ENCODE measurements around the gene PBLD. TPM values are rescaled to one million over a fixed set of nuclear protein-coding genes. Genes with fewer than 3 reads are reported as not detected.
A peak's percentile ranks its signal among the peaks of the same experiment; 100 is the strongest.

The PBLD gene
- total and polyA plus RNA-seq, 7 donors, result 0.77 to 2.9 (median 1.9) TPM

DNA sequence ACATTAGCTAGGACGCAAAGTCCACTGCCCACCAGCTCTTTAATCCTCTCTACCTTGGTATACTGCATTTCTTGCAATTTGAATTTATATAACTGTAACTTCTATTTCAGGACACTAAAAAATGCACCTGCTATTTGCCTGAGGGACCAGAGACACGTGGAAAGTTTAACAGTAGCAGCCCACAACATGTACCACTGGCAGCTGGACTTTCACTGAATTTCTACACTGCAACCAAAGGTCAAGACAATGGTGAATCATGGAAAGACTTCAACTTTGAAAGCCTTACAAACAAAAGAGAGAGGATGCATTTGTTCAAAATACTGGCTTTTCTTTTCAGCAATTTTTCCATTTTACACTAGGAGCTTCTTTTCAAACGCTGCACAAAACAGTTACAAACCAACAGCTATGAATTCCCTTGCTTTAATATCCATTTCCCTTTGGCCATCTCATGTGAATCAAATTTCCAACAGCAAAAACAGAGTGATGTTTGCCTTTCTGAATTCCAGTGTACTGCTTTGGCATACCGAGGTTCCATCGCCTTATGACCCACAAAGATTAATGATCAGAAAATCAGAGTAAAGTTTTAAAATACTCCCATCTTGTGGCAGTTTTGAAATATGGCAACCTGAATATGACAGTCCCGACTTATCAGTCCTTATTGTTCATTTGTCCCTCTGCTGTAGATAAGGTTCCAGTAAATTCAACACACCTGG, 30.8 kb downstream of the PBLD start:
- no peak for DNase-seq
- WGBS, 3 donors, result 40 to 49% (median 46%) methylated on average over 6 of the region's 6 CpGs
- intact Hi-C loops (cut with DNase I), result loop anchor here in 1 of 2 donors (5.0 to 10.0 kb wide), 4 partner anchors 57 to 447 kb away; no protein-coding TSS in a partner anchor
- no peaks in the 10 kb centered on the region for H3K27me3 ChIP-seq (ENCODE audit: insufficient read depth in 3 of 3, low read length in 2 of 3)
- TF ChIP-seq, protein P1, sequence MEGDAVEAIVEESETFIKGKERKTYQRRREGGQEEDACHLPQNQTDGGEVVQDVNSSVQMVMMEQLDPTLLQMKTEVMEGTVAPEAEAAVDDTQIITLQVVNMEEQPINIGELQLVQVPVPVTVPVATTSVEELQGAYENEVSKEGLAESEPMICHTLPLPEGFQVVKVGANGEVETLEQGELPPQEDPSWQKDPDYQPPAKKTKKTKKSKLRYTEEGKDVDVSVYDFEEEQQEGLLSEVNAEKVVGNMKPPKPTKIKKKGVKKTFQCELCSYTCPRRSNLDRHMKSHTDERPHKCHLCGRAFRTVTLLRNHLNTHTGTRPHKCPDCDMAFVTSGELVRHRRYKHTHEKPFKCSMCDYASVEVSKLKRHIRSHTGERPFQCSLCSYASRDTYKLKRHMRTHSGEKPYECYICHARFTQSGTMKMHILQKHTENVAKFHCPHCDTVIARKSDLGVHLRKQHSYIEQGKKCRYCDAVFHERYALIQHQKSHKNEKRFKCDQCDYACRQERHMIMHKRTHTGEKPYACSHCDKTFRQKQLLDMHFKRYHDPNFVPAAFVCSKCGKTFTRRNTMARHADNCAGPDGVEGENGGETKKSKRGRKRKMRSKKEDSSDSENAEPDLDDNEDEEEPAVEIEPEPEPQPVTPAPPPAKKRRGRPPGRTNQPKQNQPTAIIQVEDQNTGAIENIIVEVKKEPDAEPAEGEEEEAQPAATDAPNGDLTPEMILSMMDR (IDR thresholded peaks at IDR 0.05), result peak; percentile 63
- peak; percentile 62 to 86 (median 67) for ATAC-seq
- H3K36me3 ChIP-seq (ENCODE audit: insufficient read depth in 1 of 2, low read depth in 1 of 2), result no peaks in the 10 kb centered on the region
- no peaks in the 10 kb centered on the region for H3K4me1 ChIP-seq
- H3K4me3 ChIP-seq, result no peak overlapping the region
- no peaks in the 10 kb centered on the region for H3K9me3 ChIP-seq
- no peak overlapping the region for H3K27ac ChIP-seq

DNA sequence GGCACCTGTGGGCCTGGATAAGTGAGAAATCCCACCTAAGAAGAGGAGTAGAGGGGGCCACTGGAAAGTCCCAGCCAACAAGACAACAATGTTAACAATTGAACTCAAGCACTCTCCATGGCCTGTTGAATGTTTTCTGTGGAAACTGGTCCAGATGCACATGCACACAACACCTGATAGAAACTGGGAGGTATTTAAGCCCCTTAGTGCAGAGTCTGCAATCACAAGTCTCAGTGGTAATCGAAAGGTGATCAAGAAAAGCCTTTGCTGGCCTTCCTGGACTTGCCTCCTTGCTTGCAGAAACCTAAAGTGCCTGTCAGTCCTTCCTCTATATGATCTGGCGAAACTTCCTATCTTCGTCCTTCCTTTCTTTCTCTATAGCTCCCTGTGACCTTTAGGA, 31.4 kb downstream of the PBLD start:
- Histone ChIP-seq H3K4me3 (no peak overlapping the region), H3K9me3 (no peaks in the 10 kb centered on the region), H3K27me3 (ENCODE audit: insufficient read depth in 3 of 3, low read length in 2 of 3) (no peaks in the 10 kb centered on the region), H3K27ac (no peak overlapping the region), H3K36me3 (ENCODE audit: insufficient read depth in 1 of 2, low read depth in 1 of 2) (no peaks in the 10 kb centered on the region), H3K4me1 (no peaks in the 10 kb centered on the region)
- intact Hi-C loops (cut with DNase I), result loop anchor here in 1 of 2 donors (5.0 to 10.0 kb wide), 4 partner anchors 56 to 446 kb away; no protein-coding TSS in a partner anchor
- WGBS, 3 donors, result 85 to 93% (median 93%) methylated on average over 3 of the region's 3 CpGs
- no peak for DNase-seq
- TF ChIP-seq, protein P1 (IDR thresholded peaks at IDR 0.05), result no peak
- no peak for ATAC-seq

DNA sequence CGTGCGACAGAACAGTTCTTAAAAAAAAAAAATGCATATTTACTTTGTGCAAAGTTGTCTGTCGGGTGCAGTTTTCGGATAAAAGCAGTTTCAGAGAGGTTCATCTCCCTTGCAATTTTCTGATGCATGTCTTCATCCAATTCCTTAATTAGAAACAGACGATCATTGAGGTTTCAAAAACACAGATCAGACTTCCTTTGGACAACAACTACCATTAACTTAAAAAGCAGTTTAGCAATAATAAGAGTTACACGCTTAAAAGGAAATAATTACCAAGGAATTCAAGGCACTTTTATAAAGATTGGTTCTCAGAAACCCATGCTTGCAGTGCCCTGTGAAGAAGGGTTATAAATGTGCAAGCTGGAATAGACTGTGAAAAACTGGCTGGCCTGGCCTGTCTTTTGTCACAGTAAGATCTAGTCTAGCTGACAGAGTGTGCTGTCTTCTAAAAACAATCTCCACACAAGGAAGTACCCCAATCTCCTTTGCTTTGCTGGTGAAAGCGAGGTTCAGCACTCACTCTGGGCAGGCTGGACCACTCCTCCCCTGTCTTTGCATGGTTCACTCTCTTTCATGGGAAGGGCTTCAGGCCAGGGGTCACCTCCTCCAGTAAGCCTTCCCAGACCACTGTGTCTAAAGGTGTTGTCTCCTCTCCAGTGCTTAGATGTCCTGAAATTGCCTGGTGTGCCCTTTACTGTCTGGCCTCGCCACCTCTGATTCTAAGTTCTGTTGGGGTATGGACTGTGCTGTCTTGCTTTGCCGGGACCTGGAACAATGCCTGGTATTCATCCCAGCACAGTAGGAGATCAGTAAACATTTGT, 35.7 kb downstream of the PBLD start:
- ATAC-seq (no peak), DNase-seq (no peak)
- Histone ChIP-seq H3K4me1 (no peaks in the 10 kb centered on the region), H3K4me3 (no peak overlapping the region), H3K27ac (no peak overlapping the region), H3K36me3 (ENCODE audit: insufficient read depth in 1 of 2, low read depth in 1 of 2) (no peaks in the 10 kb centered on the region), H3K9me3 (no peaks in the 10 kb centered on the region), H3K27me3 (ENCODE audit: insufficient read depth in 3 of 3, low read length in 2 of 3) (no peaks in the 10 kb centered on the region)
- 75 to 77% (median 75%) methylated on average over 9 of the region's 9 CpGs for WGBS, 3 donors
- intact Hi-C loops (cut with DNase I), result no loop called here
- TF ChIP-seq, protein P1 (IDR thresholded peaks at IDR 0.05), result no peak

DNA sequence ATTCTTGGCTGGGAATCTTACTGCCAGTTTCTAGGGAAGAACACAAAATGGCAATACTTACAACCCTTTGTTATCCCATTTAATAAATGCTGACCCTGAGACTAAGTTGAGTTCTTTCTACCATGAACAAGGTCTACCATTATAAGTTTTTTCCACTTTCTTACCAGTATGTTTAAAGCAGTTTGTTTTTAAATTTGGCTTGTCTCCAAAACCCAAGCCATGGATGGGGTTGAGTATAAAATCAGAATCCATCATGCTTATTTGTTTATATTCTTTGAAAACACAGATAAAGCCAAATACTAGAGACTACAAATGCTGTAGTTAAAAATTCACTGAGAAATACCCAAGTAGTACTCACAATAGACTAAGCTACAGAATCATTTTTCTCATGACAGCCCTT, 42.0 kb downstream of the PBLD start:
- no peak for DNase-seq
- Histone ChIP-seq H3K9me3 (no peaks in the 10 kb centered on the region), H3K4me1 (no peaks in the 10 kb centered on the region), H3K36me3 (ENCODE audit: insufficient read depth in 1 of 2, low read depth in 1 of 2) (no peaks in the 10 kb centered on the region), H3K27me3 (ENCODE audit: insufficient read depth in 3 of 3, low read length in 2 of 3) (no peaks in the 10 kb centered on the region), H3K27ac (no peak overlapping the region), H3K4me3 (no peak overlapping the region)
- intact Hi-C loops (cut with DNase I), result no loop called here
- TF ChIP-seq, protein P1 (IDR thresholded peaks at IDR 0.05), result no peak
- ATAC-seq, result no peak

Measured in psoas muscle (tissue), 8 donors.